ENCODE results near the gene TAS2R3. TPM values are rescaled to one million over a fixed set of nuclear protein-coding genes. Genes with fewer than 3 reads are reported as not detected.

The TAS2R3 gene
- total and polyA plus RNA-seq, 2 of the 13 experiments (the other 11 are each of a cell fraction or from before 2014, with no cell fraction given), result 0.74 to 1.1 TPM

DNA sequence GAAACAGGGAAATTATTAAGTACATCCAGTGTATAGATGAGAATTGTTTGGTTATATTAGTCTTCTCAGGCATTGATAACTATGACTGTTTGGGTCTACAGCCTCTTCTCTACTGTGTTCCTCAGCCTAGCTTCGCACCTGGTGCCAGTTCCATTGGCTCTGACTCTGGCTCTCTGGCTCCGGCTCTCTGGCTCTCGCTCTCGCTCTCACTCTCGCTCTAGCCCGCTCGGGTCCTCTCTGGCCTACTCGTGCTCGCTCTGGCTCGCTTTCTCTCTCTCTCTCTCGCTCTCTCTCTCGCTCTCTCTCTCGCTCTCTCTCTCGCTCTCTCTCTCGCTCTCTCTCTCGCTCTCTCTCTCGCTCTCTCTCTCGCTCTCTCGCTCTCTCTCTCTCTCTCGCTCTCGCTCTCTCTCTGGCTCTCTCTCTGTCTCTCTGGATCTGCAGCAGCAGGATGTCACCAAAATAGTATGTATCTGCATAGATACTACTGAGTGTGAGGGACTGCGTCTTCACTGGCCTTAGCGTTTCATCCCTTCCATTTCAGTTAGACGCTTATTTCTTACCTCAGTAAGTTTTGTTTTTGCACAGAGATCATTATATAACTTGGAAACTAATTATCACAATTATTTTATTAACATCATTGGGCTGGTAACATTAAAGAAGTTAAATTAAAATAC lies 32.3 kb upstream of the TAS2R3 start:
- intact Hi-C loops (cut with micrococcal nuclease; ENCODE audit: unreplicated experiment), result no loop called here
- Histone ChIP-seq H3K4me1 (ENCODE audit: insufficient read depth, low read length) (no peaks in the 10 kb centered on the region), H4K20me1 (ENCODE audit: insufficient read depth, low read length) (no peaks in the 10 kb centered on the region), H3K27me3 (ENCODE audit: control insufficient read depth in 1 of 2, insufficient read depth in 2 of 2, low read length in 2 of 2) (no peaks in the 10 kb centered on the region), H3K36me3 (replicated peaks in 1 of 2; ENCODE audit: control insufficient read depth in 1 of 2, insufficient read depth in 2 of 2, low read length in 2 of 2) (no peaks in the 10 kb centered on the region), H2AFZ (ENCODE audit: low read length) (no peak overlapping the region), H3K9ac (ENCODE audit: insufficient read depth, low read depth, low read length) (no peak overlapping the region), H3K79me2 (ENCODE audit: insufficient read depth, low read length) (no peaks in the 10 kb centered on the region), H3K9me3 (ENCODE audit: low read length) (no peaks in the 10 kb centered on the region), H3K4me3 (replicated peaks in 1 of 3; ENCODE audit: insufficient read depth in 1 of 3, low read depth in 2 of 3, low read length in 3 of 3) (no peak overlapping the region), H3K4me2 (ENCODE audit: low read depth, low read length) (no peak overlapping the region), H3K27ac (ENCODE audit: extremely low read length, insufficient read depth, low read length) (no peak overlapping the region)
- no peak for FAIRE-seq
- no TSS peak for BruUV-seq (replicated peaks)
- 65% methylated on average over 24 of the region's 24 CpGs for WGBS (ENCODE audit: low lambda C conversion rate)
- no peak for ATAC-seq
- ChIA-PET POLR2A (no interaction called here), CTCF (ENCODE audit: low intra/inter-chr PET ratio, low total read pairs) (no interaction called here)
- in situ Hi-C loops (cut with HindIII; ENCODE audit: extremely low pct_ligation_motif_present, low pct_unique_long_range_greater_than_20kb), result loop anchor here (10.0 kb wide), 1 partner anchor 77 kb away; no protein-coding TSS in a partner anchor
- TF ChIP-seq, protein P1, sequence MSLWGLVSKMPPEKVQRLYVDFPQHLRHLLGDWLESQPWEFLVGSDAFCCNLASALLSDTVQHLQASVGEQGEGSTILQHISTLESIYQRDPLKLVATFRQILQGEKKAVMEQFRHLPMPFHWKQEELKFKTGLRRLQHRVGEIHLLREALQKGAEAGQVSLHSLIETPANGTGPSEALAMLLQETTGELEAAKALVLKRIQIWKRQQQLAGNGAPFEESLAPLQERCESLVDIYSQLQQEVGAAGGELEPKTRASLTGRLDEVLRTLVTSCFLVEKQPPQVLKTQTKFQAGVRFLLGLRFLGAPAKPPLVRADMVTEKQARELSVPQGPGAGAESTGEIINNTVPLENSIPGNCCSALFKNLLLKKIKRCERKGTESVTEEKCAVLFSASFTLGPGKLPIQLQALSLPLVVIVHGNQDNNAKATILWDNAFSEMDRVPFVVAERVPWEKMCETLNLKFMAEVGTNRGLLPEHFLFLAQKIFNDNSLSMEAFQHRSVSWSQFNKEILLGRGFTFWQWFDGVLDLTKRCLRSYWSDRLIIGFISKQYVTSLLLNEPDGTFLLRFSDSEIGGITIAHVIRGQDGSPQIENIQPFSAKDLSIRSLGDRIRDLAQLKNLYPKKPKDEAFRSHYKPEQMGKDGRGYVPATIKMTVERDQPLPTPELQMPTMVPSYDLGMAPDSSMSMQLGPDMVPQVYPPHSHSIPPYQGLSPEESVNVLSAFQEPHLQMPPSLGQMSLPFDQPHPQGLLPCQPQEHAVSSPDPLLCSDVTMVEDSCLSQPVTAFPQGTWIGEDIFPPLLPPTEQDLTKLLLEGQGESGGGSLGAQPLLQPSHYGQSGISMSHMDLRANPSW (CRISPR knock-in tag; IDR thresholded peaks at IDR 0.05; ENCODE audit: borderline replicate concordance), result no peak
- TF ChIP-seq, protein P2, sequence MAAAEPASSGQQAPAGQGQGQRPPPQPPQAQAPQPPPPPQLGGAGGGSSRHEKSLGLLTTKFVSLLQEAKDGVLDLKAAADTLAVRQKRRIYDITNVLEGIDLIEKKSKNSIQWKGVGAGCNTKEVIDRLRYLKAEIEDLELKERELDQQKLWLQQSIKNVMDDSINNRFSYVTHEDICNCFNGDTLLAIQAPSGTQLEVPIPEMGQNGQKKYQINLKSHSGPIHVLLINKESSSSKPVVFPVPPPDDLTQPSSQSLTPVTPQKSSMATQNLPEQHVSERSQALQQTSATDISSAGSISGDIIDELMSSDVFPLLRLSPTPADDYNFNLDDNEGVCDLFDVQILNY (CRISPR knock-in tag; conservative IDR thresholded peaks at IDR 0.05), result no peak
- TF ChIP-seq SMC3 (IDR thresholded peaks at IDR 0.05; ENCODE audit: low read length) (no peak), SMAD1 (CRISPR knock-in tag; IDR thresholded peaks at IDR 0.05; ENCODE audit: borderline replicate concordance, low read depth) (no peak), PBX3 (CRISPR knock-in tag; IDR thresholded peaks at IDR 0.05; ENCODE audit: borderline replicate concordance) (no peak), NR0B2 (CRISPR knock-in tag; IDR thresholded peaks at IDR 0.05) (no peak), NONO (IDR thresholded peaks at IDR 0.05) (no peak), NONO (CRISPR knock-in tag; conservative IDR thresholded peaks at IDR 0.05) (no peak), TFDP2 (CRISPR knock-in tag; IDR thresholded peaks at IDR 0.05) (no peak), FOXO1 (CRISPR knock-in tag; IDR thresholded peaks at IDR 0.05) (no peak), HNF4A (CRISPR knock-in tag; IDR thresholded peaks at IDR 0.05) (no peak)
- TF ChIP-seq, protein P3, sequence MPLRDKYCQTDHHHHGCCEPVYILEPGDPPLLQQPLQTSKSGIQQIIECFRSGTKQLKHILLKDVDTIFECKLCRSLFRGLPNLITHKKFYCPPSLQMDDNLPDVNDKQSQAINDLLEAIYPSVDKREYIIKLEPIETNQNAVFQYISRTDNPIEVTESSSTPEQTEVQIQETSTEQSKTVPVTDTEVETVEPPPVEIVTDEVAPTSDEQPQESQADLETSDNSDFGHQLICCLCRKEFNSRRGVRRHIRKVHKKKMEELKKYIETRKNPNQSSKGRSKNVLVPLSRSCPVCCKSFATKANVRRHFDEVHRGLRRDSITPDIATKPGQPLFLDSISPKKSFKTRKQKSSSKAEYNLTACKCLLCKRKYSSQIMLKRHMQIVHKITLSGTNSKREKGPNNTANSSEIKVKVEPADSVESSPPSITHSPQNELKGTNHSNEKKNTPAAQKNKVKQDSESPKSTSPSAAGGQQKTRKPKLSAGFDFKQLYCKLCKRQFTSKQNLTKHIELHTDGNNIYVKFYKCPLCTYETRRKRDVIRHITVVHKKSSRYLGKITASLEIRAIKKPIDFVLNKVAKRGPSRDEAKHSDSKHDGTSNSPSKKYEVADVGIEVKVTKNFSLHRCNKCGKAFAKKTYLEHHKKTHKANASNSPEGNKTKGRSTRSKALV (CRISPR knock-in tag; IDR thresholded peaks at IDR 0.05), result no peak
- DNase-seq (ENCODE audit: low spot score), result no peak
